OCI-LY1 (cell line): ENCODE results near the gene PIP4K2C.

Experiments
- CTCF ChIP-seq: fragments of 200-600 bp; sonication (generic), shearing (Covaris generic); IDR thresholded peaks from 2 replicates; pipeline ENCODE4 v1.5.1; 2017; ENCODE audit warnings: mild to moderate bottlenecking, antibody characterized with exemption, low read length, moderate library complexity, mixed read lengths
- EZH2 ChIP-seq: fragments of 200-600 bp; sonication (generic), shearing (Covaris generic); IDR thresholded peaks from 2 replicates; pipeline ENCODE4 v1.8.0; 2017; ENCODE audit warnings: borderline replicate concordance, mixed run types, mild to moderate bottlenecking, antibody characterized with exemption, low read length, moderate library complexity, mixed read lengths

DNA sequence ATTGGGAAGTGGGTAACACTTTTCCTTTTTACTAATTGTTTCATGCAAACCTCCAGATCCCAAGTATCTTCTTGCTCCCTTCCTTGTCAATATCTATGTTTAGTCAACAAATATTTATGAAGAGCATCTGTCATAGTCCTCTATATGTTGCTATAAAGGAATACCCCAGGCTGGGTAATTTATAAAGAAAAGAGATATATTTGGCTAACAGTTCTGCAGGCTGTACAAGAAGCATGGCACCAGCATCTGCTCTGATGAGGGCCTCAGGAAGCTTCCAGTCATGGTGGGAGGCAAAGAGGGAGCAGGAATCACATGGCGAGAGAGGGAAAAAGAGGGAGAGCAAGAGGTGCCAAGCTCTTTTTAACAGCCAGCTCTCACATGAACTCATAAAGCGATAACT lies 36.5 kb upstream of the PIP4K2C start:
- TF ChIP-seq CTCF (no peak), EZH2 (no peak)
